H1 (cell line): ENCODE data around the gene CYTIP. TPM values are rescaled to one million over a fixed set of nuclear protein-coding genes. Genes with fewer than 3 reads are reported as not detected.

ENCODE experiments used
- CTCF ChIA-PET: fragments of 300-600 bp; sonication (Branson Sonifier 250); formaldehyde crosslinking; loops from one replicate; lab custom pipeline; 2021; ENCODE audit not compliant: partially characterized antibody; lab: Charles Lee
- POLR2A ChIA-PET: fragments of 300-600 bp; sonication (Branson Sonifier 250); formaldehyde crosslinking; loops from one replicate; lab custom pipeline; 2021; ENCODE audit warnings: inconsistent platforms; ENCODE audit not compliant: partially characterized antibody; lab: Charles Lee
- DNase-seq, 2 experiments: peaks; one replicate each; pipeline versions ENCODE4 v3.0.0 to v3.0.0-alpha.2; 2010 to 2022; ENCODE audit warnings: low spot score in 2 of 2, low read depth in 1 of 2, mixed read lengths in 1 of 2
- FAIRE-seq: peaks from 2 replicates; lab custom pipeline; 2011; peaks lifted over from hg19 to GRCh38; lab: Jason Lieb, UNC
- H2AFZ ChIP-seq: 2 replicates; pipeline ENCODE4 v1.8.1; 2012; ENCODE audit warnings: low read length, inconsistent platforms
- H2AK5ac ChIP-seq: 2 replicates; pipeline ENCODE4 v1.6.1; 2013; ENCODE audit warnings: low read depth, low read length
- H2BK120ac ChIP-seq: replicated peaks from 2 replicates; pipeline ENCODE3; 2013; ENCODE audit warnings: low read depth, low read length, inconsistent platforms
- H2BK12ac ChIP-seq: 2 replicates; pipeline ENCODE4 v1.6.1; 2013; ENCODE audit warnings: low read depth, low read length
- H2BK15ac ChIP-seq: 2 replicates; pipeline ENCODE4 v1.6.1; 2013; ENCODE audit warnings: low read length
- H2BK20ac ChIP-seq: 2 replicates; pipeline ENCODE4 v1.6.1; 2013; ENCODE audit warnings: low read length
- H2BK5ac ChIP-seq: 2 replicates; pipeline ENCODE4 v1.6.1; 2013; ENCODE audit warnings: low read depth, low read length
- H3K14ac ChIP-seq: 2 replicates; pipeline ENCODE4 v1.6.1; 2013; ENCODE audit warnings: inconsistent platforms; ENCODE audit not compliant: insufficient read length
- H3K18ac ChIP-seq: 2 replicates; pipeline ENCODE4 v1.6.1; 2013; ENCODE audit warnings: low read length; ENCODE audit errors: extremely low read depth
- H3K23ac ChIP-seq: 2 replicates; pipeline ENCODE4 v1.6.1; 2013; ENCODE audit warnings: inconsistent platforms; ENCODE audit not compliant: insufficient read length
- H3K23me2 ChIP-seq: 2 replicates; pipeline ENCODE4 v1.6.1; 2013; ENCODE audit warnings: low read depth, low read length
- H3K27ac ChIP-seq: 2 replicates; pipeline ENCODE4 v1.6.1; 2011; ENCODE audit warnings: low read depth, low read length, inconsistent platforms
- H3K27me3 ChIP-seq, 4 experiments: replicated peaks in 1 of 4; 1 replicate in 1 of 4; 2 replicates in 3 of 4; pipeline versions ENCODE4 v1.6.1 to v1.8.1; 2011 to 2013; ENCODE audit warnings: low read length in 3 of 4, mild to moderate bottlenecking in 3 of 4, inconsistent platforms in 2 of 4, mixed read lengths in 2 of 4, moderate library complexity in 1 of 4; ENCODE audit not compliant: control insufficient read depth in 3 of 4, insufficient read depth in 3 of 4; ENCODE audit errors: extremely low read depth in 1 of 4
- H3K36me3 ChIP-seq, 4 experiments: 2 replicates each; pipeline versions ENCODE4 v1.6.1 to v1.8.1; 2011 to 2013; ENCODE audit warnings: mild to moderate bottlenecking in 4 of 4, low read length in 3 of 4, moderate library complexity in 2 of 4, control low read depth in 1 of 4, inconsistent platforms in 1 of 4; ENCODE audit not compliant: insufficient read depth in 4 of 4, control insufficient read depth in 2 of 4
- H3K4ac ChIP-seq: replicated peaks from 2 replicates; pipeline ENCODE3; 2013; ENCODE audit warnings: low read length, low read depth, mixed read lengths, inconsistent platforms; ENCODE audit not compliant: insufficient read length
- H3K4me1 ChIP-seq, 4 experiments: replicated peaks in 1 of 4; 1 replicate in 1 of 4; 2 replicates in 3 of 4; pipeline versions ENCODE4 v1.6.1 to v1.8.1; 2011 to 2013; ENCODE audit warnings: low read length in 3 of 4, inconsistent platforms in 2 of 4, mixed read lengths in 1 of 4; ENCODE audit not compliant: insufficient read depth in 4 of 4, control insufficient read depth in 3 of 4
- H3K4me2 ChIP-seq, 2 experiments: 2 replicates each; pipeline versions ENCODE4 v1.6.1 to v1.8.1; 2011 to 2013; ENCODE audit warnings: low read depth in 2 of 2, low read length in 2 of 2, control low read depth in 1 of 2, inconsistent platforms in 1 of 2, mild to moderate bottlenecking in 1 of 2; ENCODE audit not compliant: insufficient read depth in 1 of 2
- H3K4me3 ChIP-seq, 4 experiments: fragments of 200-600, 300-600 bp in 1 of 4; sonication (generic), shearing (Covaris generic), sonication (Bioruptor Twin) in 1 of 4; 2 replicates each; pipeline versions ENCODE4 v1.5.1 to v1.8.1; 2011 to 2016; ENCODE audit warnings: low read length in 4 of 4, low read depth in 3 of 4, control low read depth in 2 of 4, inconsistent platforms in 2 of 4, mild to moderate bottlenecking in 2 of 4, mixed read lengths in 1 of 4, moderate library complexity in 1 of 4; ENCODE audit not compliant: insufficient read depth in 2 of 4; ENCODE audit errors: extremely low read depth in 1 of 4
- H3K56ac ChIP-seq: replicated peaks from 2 replicates; pipeline ENCODE3; 2013; ENCODE audit warnings: low read depth, mild to moderate bottlenecking, mixed read lengths, low read length, inconsistent platforms; ENCODE audit not compliant: insufficient read length
- H3K79me1 ChIP-seq: 2 replicates; pipeline ENCODE4 v1.6.1; 2013; ENCODE audit warnings: low read depth, low read length, control low read depth
- H3K79me2 ChIP-seq, 2 experiments: 2 replicates each; pipeline versions ENCODE4 v1.6.1 to v1.8.1; 2012 to 2013; ENCODE audit warnings: low read length in 2 of 2, mild to moderate bottlenecking in 2 of 2, inconsistent platforms in 1 of 2; ENCODE audit not compliant: insufficient read depth in 2 of 2, control insufficient read depth in 1 of 2
- H3K9ac ChIP-seq, 4 experiments: replicated peaks in 1 of 4; 1 replicate in 1 of 4; 2 replicates in 3 of 4; pipeline versions ENCODE4 v1.6.1 to v1.8.1; 2011 to 2013; ENCODE audit warnings: low read depth in 3 of 4, low read length in 3 of 4, control low read depth in 2 of 4, mild to moderate bottlenecking in 2 of 4, moderate library complexity in 2 of 4, inconsistent platforms in 1 of 4; ENCODE audit errors: extremely low read depth in 1 of 4
- H3K9me3 ChIP-seq, 2 experiments: 2 replicates each; pipeline versions ENCODE4 v1.6.1 to v1.8.1; 2012 to 2013; ENCODE audit warnings: mild to moderate bottlenecking in 2 of 2, moderate library complexity in 2 of 2, control low read depth in 1 of 2, inconsistent platforms in 1 of 2, low read depth in 1 of 2, low read length in 1 of 2, mixed read lengths in 1 of 2; ENCODE audit not compliant: insufficient read depth in 2 of 2
- H4K20me1 ChIP-seq, 2 experiments: replicated peaks in 1 of 2; 2 replicates each; pipeline versions ENCODE3 to v1.8.1; 2011 to 2013; ENCODE audit warnings: inconsistent platforms in 2 of 2, low read length in 2 of 2, mild to moderate bottlenecking in 1 of 2; ENCODE audit not compliant: insufficient read depth in 2 of 2, control insufficient read depth in 1 of 2
- H4K5ac ChIP-seq: 2 replicates; pipeline ENCODE4 v1.6.1; 2013; ENCODE audit warnings: low read length, low read depth, mixed read lengths, inconsistent platforms; ENCODE audit not compliant: insufficient read length
- H4K8ac ChIP-seq: 2 replicates; pipeline ENCODE4 v1.8.0; 2013; ENCODE audit warnings: mild to moderate bottlenecking, moderate library complexity, low read length, inconsistent platforms; ENCODE audit not compliant: insufficient read depth; ENCODE audit errors: extremely low read depth
- H4K91ac ChIP-seq: replicated peaks from 2 replicates; pipeline ENCODE3; 2013; ENCODE audit warnings: low read length, mixed read lengths, inconsistent platforms; ENCODE audit not compliant: insufficient read length
- CBX5 ChIP-seq: fragments of 300-800, 300-1000 bp; sonication (generic); IDR thresholded peaks from 2 replicates; pipeline ENCODE4 v1.7.1; 2016; ENCODE audit warnings: antibody characterized with exemption, low read length, low read depth
- JUN ChIP-seq: IDR thresholded peaks from 2 replicates; pipeline ENCODE4 v1.6.1; 2011; ENCODE audit warnings: low read depth, mild to moderate bottlenecking, improper control_type of control experiment, low read length
- JUND ChIP-seq: IDR thresholded peaks from 2 replicates; pipeline ENCODE4 v1.6.1; 2011; ENCODE audit warnings: mild to moderate bottlenecking, improper control_type of control experiment, low read length
- NRF1 ChIP-seq: IDR thresholded peaks from 2 replicates; pipeline ENCODE4 v1.6.1; 2011; ENCODE audit warnings: mild to moderate bottlenecking, low read depth, low read length, improper control_type of control experiment
- RNF2 ChIP-seq: fragments of 200-900, 300-1000 bp; sonication (generic); IDR thresholded peaks from 2 replicates; pipeline ENCODE4 v1.7.1; 2016; ENCODE audit warnings: borderline replicate concordance, low read depth, mild to moderate bottlenecking, antibody characterized with exemption, low read length; ENCODE audit not compliant: poor library complexity, severe bottlenecking; ENCODE audit errors: missing control alignments
- SP2 ChIP-seq: IDR thresholded peaks from 2 replicates; pipeline ENCODE4 v1.6.1; 2012; ENCODE audit warnings: mild to moderate bottlenecking, low read length, inconsistent platforms
- WGBS, 2 experiments: shearing (Covaris generic) in 1 of 2; methylation state at CpG; one replicate each; pipeline versions ENCODE4 v1.1.6 to v1.1.7; 2013 to 2015; ENCODE audit warnings: low lambda C conversion rate in 2 of 2, mixed read lengths in 2 of 2, inconsistent platforms in 1 of 2, low coverage in 1 of 2, missing lambda C conversion rate in 1 of 2; ENCODE audit not compliant: insufficient replicate concordance in 2 of 2, insufficient coverage in 1 of 2, insufficient read length in 1 of 2; ENCODE audit errors: extremely low coverage in 1 of 2, missing lambda C conversion rate in 1 of 2; 5-methylcytosine and 5-hydroxymethylcytosine counted together
- polyA plus RNA-seq, 7 experiments: library from polyadenylated mRNA; depleted of rRNA in 3 of 7; stranded (reverse) in 5 of 7; unstranded in 2 of 7; fragments of >200 nt in 5 of 7; fragments of 200-250 nt in 2 of 7; gene quantifications; 1 replicate in 5 of 7; 2 replicates in 1 of 7; 4 replicates in 1 of 7; pipeline versions ENCODE4 v1.2.1 to v1.2.3, GENCODE V29; 2011 to 2013; ENCODE audit warnings: missing spikeins in 2 of 7, mixed read lengths in 2 of 7
- total RNA-seq: library from RNA; stranded (reverse); fragmentation: NEBNext Ultra II Directional; extraction: Animal tissue kit (Norgen Biotek cat#: 25700); gene quantifications from 2 replicates; pipeline ENCODE4 v1.2.1, GENCODE V29; 2021
- TF ChIP-seq, protein P1 (sequence below), 3 experiments: IDR thresholded peaks; 1 replicate in 2 of 3; 2 replicates in 1 of 3; pipeline versions ENCODE4 v1.5.1 to v1.6.1; 2011; ENCODE audit warnings: low read length in 3 of 3, mild to moderate bottlenecking in 3 of 3, inconsistent platforms in 2 of 3, low read depth in 1 of 3, moderate library complexity in 1 of 3; ENCODE audit not compliant: insufficient read depth in 1 of 3; ENCODE audit errors: control extremely low read depth in 1 of 3

Gene CYTIP
- total and polyA plus RNA-seq, 2 of the 8 experiments (the other 6 are each of a cell fraction or from before 2014, with no cell fraction given): 0.12 TPM; not detected in 1

DNA sequence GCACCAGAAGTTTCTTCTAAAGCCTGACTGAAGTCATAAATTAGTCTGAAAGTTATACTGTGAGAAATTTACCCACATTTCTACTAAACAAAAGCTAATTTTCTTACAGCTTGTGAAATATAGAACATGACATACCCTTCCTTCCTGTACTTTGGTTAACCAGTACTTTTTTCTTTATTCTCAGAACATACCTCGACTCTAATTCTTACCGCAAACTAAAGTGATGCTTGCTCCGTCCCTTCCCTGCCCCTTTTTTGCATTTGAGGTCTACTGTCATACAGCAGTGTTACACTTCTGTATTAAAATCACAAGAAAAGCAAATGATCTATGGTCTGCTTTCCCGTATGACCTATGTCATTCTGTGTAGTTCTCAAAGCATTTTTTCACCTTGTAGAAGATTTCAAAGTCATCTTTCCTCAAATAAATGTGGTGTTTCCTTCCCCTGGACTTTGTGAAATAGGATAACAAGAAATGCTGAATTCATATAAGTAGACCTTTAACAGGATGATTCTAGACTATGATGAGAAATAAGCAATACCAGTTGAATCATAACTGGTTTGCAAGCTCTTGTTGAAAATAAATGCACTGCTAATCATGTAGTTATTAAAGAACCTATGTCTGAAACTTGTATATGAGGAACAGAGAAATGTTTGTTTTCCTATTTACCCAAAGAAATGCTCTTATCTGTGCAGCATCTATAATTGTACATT is 30.4 kb downstream of the CYTIP start:
- Histone ChIP-seq H3K4me1 (no peaks in the 10 kb centered on the region), H3K9ac (no peak overlapping the region), H4K5ac (no peak overlapping the region), H2BK12ac (no peak overlapping the region), H3K23ac (no peak overlapping the region), H3K4ac (no peak overlapping the region), H4K20me1 (no peaks in the 10 kb centered on the region), H3K79me1 (no peaks in the 10 kb centered on the region), H2BK15ac (no peak overlapping the region), H3K56ac (no peak overlapping the region), H3K4me3 (no peak overlapping the region), H2BK5ac (no peak overlapping the region), H3K9me3 (no peaks in the 10 kb centered on the region), H2AFZ (no peak overlapping the region), H3K27me3 (no peaks in the 10 kb centered on the region), H2BK120ac (no peak overlapping the region), H4K8ac (no peak overlapping the region), H2AK5ac (no peak overlapping the region), H3K27ac (no peak overlapping the region), H2BK20ac (no peak overlapping the region), H3K23me2 (no peaks in the 10 kb centered on the region), H4K91ac (no peak overlapping the region), H3K79me2 (no peaks in the 10 kb centered on the region), H3K18ac (no peak overlapping the region), H3K14ac (no peak overlapping the region), H3K36me3 (no peaks in the 10 kb centered on the region), H3K4me2 (no peak overlapping the region)
- TF ChIP-seq CBX5 (no peak), JUN (no peak), NRF1 (no peak), JUND (no peak), RNF2 (no peak), SP2 (no peak)
- TF ChIP-seq, protein P1, sequence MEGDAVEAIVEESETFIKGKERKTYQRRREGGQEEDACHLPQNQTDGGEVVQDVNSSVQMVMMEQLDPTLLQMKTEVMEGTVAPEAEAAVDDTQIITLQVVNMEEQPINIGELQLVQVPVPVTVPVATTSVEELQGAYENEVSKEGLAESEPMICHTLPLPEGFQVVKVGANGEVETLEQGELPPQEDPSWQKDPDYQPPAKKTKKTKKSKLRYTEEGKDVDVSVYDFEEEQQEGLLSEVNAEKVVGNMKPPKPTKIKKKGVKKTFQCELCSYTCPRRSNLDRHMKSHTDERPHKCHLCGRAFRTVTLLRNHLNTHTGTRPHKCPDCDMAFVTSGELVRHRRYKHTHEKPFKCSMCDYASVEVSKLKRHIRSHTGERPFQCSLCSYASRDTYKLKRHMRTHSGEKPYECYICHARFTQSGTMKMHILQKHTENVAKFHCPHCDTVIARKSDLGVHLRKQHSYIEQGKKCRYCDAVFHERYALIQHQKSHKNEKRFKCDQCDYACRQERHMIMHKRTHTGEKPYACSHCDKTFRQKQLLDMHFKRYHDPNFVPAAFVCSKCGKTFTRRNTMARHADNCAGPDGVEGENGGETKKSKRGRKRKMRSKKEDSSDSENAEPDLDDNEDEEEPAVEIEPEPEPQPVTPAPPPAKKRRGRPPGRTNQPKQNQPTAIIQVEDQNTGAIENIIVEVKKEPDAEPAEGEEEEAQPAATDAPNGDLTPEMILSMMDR (IDR thresholded peaks at IDR 0.05; ENCODE audit: control extremely low read depth in 1 of 3, insufficient read depth in 1 of 3, low read depth in 1 of 3, low read length in 3 of 3): no peak
- no peak for FAIRE-seq
- no peak for DNase-seq
- 89% methylated on average over 4 of the region's 4 CpGs; no CpG with 5 or more reads in 1 of the 2 experiments for WGBS, 2 experiments
- POLR2A ChIA-PET: no interaction called here
- CTCF ChIA-PET: interaction anchor here (1.5 to 1.8 kb wide), 2 partner anchors 77 to 86 kb away, joined by 5 to 6 read pairs; no protein-coding TSS in a partner anchor
